ENCODE results near the gene BORCS6. TPM values are rescaled to one million over a fixed set of nuclear protein-coding genes. Genes with fewer than 3 reads are reported as not detected.
"Not testable (repeated sequence)": the region's sequence is repeated elsewhere in the genome, so short reads cannot be mapped to it uniquely, and the experiment has no call there.

The BORCS6 gene
- polyA plus RNA-seq, 4 donors = 7.9 to 13.8 (median 10.8) TPM

- peak overlapping the region; percentile 55 to 90 (median 62) for H3K4me3 ChIP-seq (ENCODE audit: low read depth in 1 of 3, low read length in 3 of 3)
- peak overlapping the region; percentile 77 to 99 (median 86) for H3K27ac ChIP-seq (ENCODE audit: low read depth in 1 of 3, low read length in 2 of 3)
- H3K9me3 ChIP-seq (ENCODE audit: control insufficient read depth in 2 of 2, insufficient read depth in 1 of 2, low read depth in 1 of 2, low read length in 1 of 2) = no peaks in the 10 kb centered on the region
- H3K27me3 ChIP-seq (ENCODE audit: control insufficient read depth in 3 of 3, insufficient read depth in 3 of 3, low read length in 3 of 3) = no peaks in the 10 kb centered on the region
- FAIRE-seq = no peak
- peaks cover 6 to 20% (median 6%) of the 10 kb centered on the region in 3 donors for H3K4me1 ChIP-seq (ENCODE audit: control insufficient read depth in 3 of 3, insufficient read depth in 2 of 3, low read depth in 1 of 3, low read length in 2 of 3)
- DNase-seq = peak; percentile 78 to 88
- WGBS, 3 donors = 0 to 1% (median 1%) methylated on average over 44 of the region's 44 CpGs
- H3K36me3 ChIP-seq (ENCODE audit: control insufficient read depth in 3 of 3, insufficient read depth in 2 of 3, low read depth in 1 of 3, low read length in 3 of 3) = no peaks in the 10 kb centered on the region
Observed at GRCh38 chr17:8185582-8186445, 4.2 kb downstream of the BORCS6 start.

DNA sequence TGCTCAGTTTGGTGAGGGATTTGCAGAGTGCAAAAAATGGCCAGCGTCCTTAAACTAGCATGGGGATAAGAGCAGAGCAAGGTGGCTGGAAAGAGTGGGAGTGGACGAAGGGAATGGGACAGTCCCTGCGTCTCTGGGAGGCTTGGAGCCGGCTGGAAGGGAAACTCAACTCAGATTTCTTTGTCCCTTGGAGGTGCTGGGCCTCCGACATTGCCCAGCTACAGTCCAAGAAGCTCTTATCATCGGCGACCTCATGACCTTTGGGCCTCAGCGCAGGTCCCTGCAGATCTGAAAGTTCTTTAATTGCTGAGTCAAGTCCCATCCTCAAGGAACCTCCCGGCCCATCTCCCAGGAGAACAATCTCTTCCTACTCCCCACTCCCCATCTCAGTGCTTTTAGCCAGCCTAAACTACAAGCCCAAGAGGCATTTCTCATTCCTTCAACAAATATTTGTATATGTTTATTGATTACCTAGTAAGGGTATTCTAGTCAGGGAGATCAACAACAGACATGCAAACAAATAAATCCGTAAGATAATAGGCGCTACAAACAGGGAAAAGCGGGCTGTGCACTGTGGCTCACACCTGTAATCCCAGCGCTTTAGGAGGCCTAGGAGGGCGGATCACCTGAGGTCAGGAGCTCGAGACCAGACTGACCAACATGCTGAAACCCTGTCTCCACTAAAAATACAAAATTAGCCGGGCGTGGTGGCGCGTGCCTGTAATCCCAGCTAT, 12.8 kb downstream of the BORCS6 start:
- FAIRE-seq (no peak), DNase-seq (no peak)
- Histone ChIP-seq H3K36me3 (ENCODE audit: control insufficient read depth in 3 of 3, insufficient read depth in 2 of 3, low read depth in 1 of 3, low read length in 3 of 3) (no peaks in the 10 kb centered on the region), H3K9me3 (ENCODE audit: control insufficient read depth in 2 of 2, insufficient read depth in 1 of 2, low read depth in 1 of 2, low read length in 1 of 2) (no peaks in the 10 kb centered on the region), H3K27me3 (ENCODE audit: control insufficient read depth in 3 of 3, insufficient read depth in 3 of 3, low read length in 3 of 3) (no peaks in the 10 kb centered on the region), H3K4me3 (ENCODE audit: low read depth in 1 of 3, low read length in 3 of 3) (peak overlapping the region in 2 of 3 donors; percentile 71 to 84), H3K4me1 (ENCODE audit: control insufficient read depth in 3 of 3, insufficient read depth in 2 of 3, low read depth in 1 of 3, low read length in 2 of 3) (peaks cover 0 to 24% (median 7%) of the 10 kb centered on the region in 3 donors), H3K27ac (ENCODE audit: low read depth in 1 of 3, low read length in 2 of 3) (peak overlapping the region in 2 of 3 donors; percentile 77 to 78)
- 57 to 72% (median 60%) methylated on average over 19 of the region's 19 CpGs for WGBS, 3 donors

GRCh38 chr17:8176197-8176940, 13.6 kb downstream of the BORCS6 start, which contains the start of gene TMEM107:
Gene TMEM107 (minus strand): TSS chr17:8176380. CDS start chr17:8176286, 94 bp downstream.
- no peak for FAIRE-seq
- 1 to 2% (median 2%) methylated on average over 55 to 56 of the region's 56 CpGs for WGBS, 3 donors

GRCh38 chr17:8175795-8176196, 14.2 kb downstream of the BORCS6 start:
- no peaks in the 10 kb centered on the region for H3K9me3 ChIP-seq (ENCODE audit: control insufficient read depth in 2 of 2, insufficient read depth in 1 of 2, low read depth in 1 of 2, low read length in 1 of 2)
- peaks cover 0 to 24% (median 7%) of the 10 kb centered on the region in 3 donors for H3K4me1 ChIP-seq (ENCODE audit: control insufficient read depth in 3 of 3, insufficient read depth in 2 of 3, low read depth in 1 of 3, low read length in 2 of 3)
- H3K27me3 ChIP-seq (ENCODE audit: control insufficient read depth in 3 of 3, insufficient read depth in 3 of 3, low read length in 3 of 3) = no peaks in the 10 kb centered on the region
- peak overlapping the region; percentile 27 to 78 (median 77) for H3K27ac ChIP-seq (ENCODE audit: low read depth in 1 of 3, low read length in 2 of 3)
- 12 to 21% (median 12%) methylated on average over 11 of the region's 11 CpGs for WGBS, 3 donors
- H3K4me3 ChIP-seq (ENCODE audit: low read depth in 1 of 3, low read length in 3 of 3) = peak overlapping the region; percentile 34 to 84 (median 71)
- FAIRE-seq (no peak), DNase-seq (peak in 1 of 2 donors; percentile 49)
- H3K36me3 ChIP-seq (ENCODE audit: control insufficient read depth in 3 of 3, insufficient read depth in 2 of 3, low read depth in 1 of 3, low read length in 3 of 3) = no peaks in the 10 kb centered on the region

More at GRCh38 chr17:8176197-8176940, 13.6 kb downstream of the BORCS6 start, which contains the start of gene TMEM107:
- peaks cover 0 to 24% (median 7%) of the 10 kb centered on the region in 3 donors for H3K4me1 ChIP-seq (ENCODE audit: control insufficient read depth in 3 of 3, insufficient read depth in 2 of 3, low read depth in 1 of 3, low read length in 2 of 3)
- peak within 1 kb of the TSS; percentile 39 to 84 (median 71) for H3K4me3 ChIP-seq (ENCODE audit: low read depth in 1 of 3, low read length in 3 of 3)
- no peaks in the 10 kb centered on the region for H3K36me3 ChIP-seq (ENCODE audit: control insufficient read depth in 3 of 3, insufficient read depth in 2 of 3, low read depth in 1 of 3, low read length in 3 of 3)
- peak within 1 kb of the TSS; percentile 27 to 78 (median 77) for H3K27ac ChIP-seq (ENCODE audit: low read depth in 1 of 3, low read length in 2 of 3)
- H3K27me3 ChIP-seq (ENCODE audit: control insufficient read depth in 3 of 3, insufficient read depth in 3 of 3, low read length in 3 of 3) = no peaks in the 10 kb centered on the region
- H3K9me3 ChIP-seq (ENCODE audit: control insufficient read depth in 2 of 2, insufficient read depth in 1 of 2, low read depth in 1 of 2, low read length in 1 of 2) = no peaks in the 10 kb centered on the region
- DNase-seq = peak; percentile 86 to 96

GRCh38 chr17:8173871-8174322, 16.1 kb downstream of the BORCS6 start:
- H3K27ac ChIP-seq (ENCODE audit: low read depth in 1 of 3, low read length in 2 of 3) = peak overlapping the region in 2 of 3 donors; percentile 90 to 96
- H3K27me3 ChIP-seq (ENCODE audit: control insufficient read depth in 3 of 3, insufficient read depth in 3 of 3, low read length in 3 of 3) = no peaks in the 10 kb centered on the region
- no peak for DNase-seq
- H3K4me1 ChIP-seq (ENCODE audit: control insufficient read depth in 3 of 3, insufficient read depth in 2 of 3, low read depth in 1 of 3, low read length in 2 of 3) = peaks cover 0 to 24% (median 7%) of the 10 kb centered on the region in 3 donors
- H3K9me3 ChIP-seq (ENCODE audit: control insufficient read depth in 2 of 2, insufficient read depth in 1 of 2, low read depth in 1 of 2, low read length in 1 of 2) = no peaks in the 10 kb centered on the region
- FAIRE-seq = no peak
- no peaks in the 10 kb centered on the region for H3K36me3 ChIP-seq (ENCODE audit: control insufficient read depth in 3 of 3, insufficient read depth in 2 of 3, low read depth in 1 of 3, low read length in 3 of 3)
- 3 to 8% (median 5%) methylated on average over 14 of the region's 14 CpGs for WGBS, 3 donors
- H3K4me3 ChIP-seq (ENCODE audit: low read depth in 1 of 3, low read length in 3 of 3) = peak overlapping the region in 2 of 3 donors; percentile 22 to 31

GRCh38 chr17:8173056-8173870, 16.7 kb downstream of the BORCS6 start:
- DNase-seq (peak; percentile 94 to 97), FAIRE-seq (no peak)
- Histone ChIP-seq H3K4me1 (ENCODE audit: control insufficient read depth in 3 of 3, insufficient read depth in 2 of 3, low read depth in 1 of 3, low read length in 2 of 3) (peaks cover 0 to 24% (median 7%) of the 10 kb centered on the region in 3 donors), H3K36me3 (ENCODE audit: control insufficient read depth in 3 of 3, insufficient read depth in 2 of 3, low read depth in 1 of 3, low read length in 3 of 3) (no peaks in the 10 kb centered on the region), H3K4me3 (ENCODE audit: low read depth in 1 of 3, low read length in 3 of 3) (peak overlapping the region in 1 of 3 donors; percentile 31), H3K27me3 (ENCODE audit: control insufficient read depth in 3 of 3, insufficient read depth in 3 of 3, low read length in 3 of 3) (no peaks in the 10 kb centered on the region), H3K9me3 (ENCODE audit: control insufficient read depth in 2 of 2, insufficient read depth in 1 of 2, low read depth in 1 of 2, low read length in 1 of 2) (no peaks in the 10 kb centered on the region), H3K27ac (ENCODE audit: low read depth in 1 of 3, low read length in 2 of 3) (peak overlapping the region; percentile 87 to 96 (median 90))
- WGBS, 3 donors = 0 to 1% (median 0%) methylated on average over 23 of the region's 23 CpGs

DNA sequence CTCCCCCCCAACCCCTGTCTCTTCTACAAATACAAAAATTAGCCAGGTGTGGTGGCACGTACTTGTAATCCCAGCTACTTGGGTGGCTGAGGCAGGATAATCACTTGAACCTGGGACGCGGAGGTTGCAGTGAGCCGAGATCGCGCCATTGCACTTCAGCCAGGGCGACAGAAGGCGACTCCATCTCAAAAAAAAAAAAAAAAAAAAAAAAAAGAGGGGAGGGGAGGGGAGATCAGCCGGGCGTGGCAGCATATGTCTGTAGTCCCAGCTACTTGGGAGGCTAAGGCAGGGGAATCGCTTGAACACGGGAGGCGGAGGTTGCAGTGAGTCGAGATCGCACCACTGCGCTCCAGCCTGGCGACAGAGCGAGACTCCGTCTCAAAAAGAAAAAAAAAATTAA, 19.8 kb downstream of the BORCS6 start:
- not testable (repeated sequence) for H3K36me3 ChIP-seq (ENCODE audit: control insufficient read depth in 3 of 3, insufficient read depth in 2 of 3, low read depth in 1 of 3, low read length in 3 of 3); H3K4me3 ChIP-seq (ENCODE audit: low read depth in 1 of 3, low read length in 3 of 3); H3K27ac ChIP-seq (ENCODE audit: low read depth in 1 of 3, low read length in 2 of 3); FAIRE-seq; DNase-seq; H3K4me1 ChIP-seq (ENCODE audit: control insufficient read depth in 3 of 3, insufficient read depth in 2 of 3, low read depth in 1 of 3, low read length in 2 of 3); H3K9me3 ChIP-seq (ENCODE audit: control insufficient read depth in 2 of 2, insufficient read depth in 1 of 2, low read depth in 1 of 2, low read length in 1 of 2); H3K27me3 ChIP-seq (ENCODE audit: control insufficient read depth in 3 of 3, insufficient read depth in 3 of 3, low read length in 3 of 3)
- 83 to 91% (median 89%) methylated on average over 19 of the region's 19 CpGs for WGBS, 3 donors
